SK-N-SH treated with all-trans-retinoic acid at 6 μM for 48 hours (cell line): Measurements from ENCODE around the gene SMARCD1.

Source experiments
- ARNTL ChIP-seq: fragments of 450-650 bp; formaldehyde crosslinking; IDR thresholded peaks from 2 replicates; pipeline ENCODE4 v1.5.0; 2020; ENCODE audit warnings: low read depth, mild to moderate bottlenecking, moderate library complexity, borderline replicate concordance
- CREB5 ChIP-seq: fragments of 250-450 bp; sonication (Bioruptor Pico); IDR thresholded peaks from 2 replicates; pipeline ENCODE4 v1.5.1; 2020; ENCODE audit warnings: low read depth, mild to moderate bottlenecking, moderate library complexity
- CSDC2 ChIP-seq: fragments of 250-450 bp; sonication (Bioruptor Pico); IDR thresholded peaks from 2 replicates; pipeline ENCODE4 v1.5.0; 2020; ENCODE audit warnings: mild to moderate bottlenecking, moderate library complexity
- CSRNP3 ChIP-seq: fragments of 250-450 bp; sonication (Bioruptor Pico); IDR thresholded peaks from 2 replicates; pipeline ENCODE4 v1.5.1; 2021; ENCODE audit warnings: mild to moderate bottlenecking, moderate library complexity
- OSR1 ChIP-seq: fragments of 250-450 bp; sonication (Bioruptor Pico); IDR thresholded peaks from 2 replicates; pipeline ENCODE4 v1.8.0; 2022; ENCODE audit warnings: moderate library complexity, mild to moderate bottlenecking, inconsistent platforms
- PATZ1 ChIP-seq: fragments of 250-450 bp; sonication (Bioruptor Pico); IDR thresholded peaks from 2 replicates; pipeline ENCODE4 v1.8.0; 2020; ENCODE audit warnings: mild to moderate bottlenecking, moderate library complexity, borderline replicate concordance
- PPARA ChIP-seq: fragments of 250-450 bp; sonication (Bioruptor Pico); IDR thresholded peaks from 2 replicates; pipeline ENCODE4 v1.5.0; 2020; ENCODE audit warnings: mild to moderate bottlenecking, borderline replicate concordance
- RARB ChIP-seq: fragments of 250-450 bp; sonication (Bioruptor Pico); IDR thresholded peaks from 2 replicates; pipeline ENCODE4 v1.8.0; 2021; ENCODE audit warnings: mild to moderate bottlenecking, moderate library complexity
- TCF4 ChIP-seq: fragments of 250-450 bp; sonication (Bioruptor Pico); IDR thresholded peaks from 2 replicates; pipeline ENCODE4 v1.8.0; 2021; ENCODE audit warnings: mild to moderate bottlenecking, moderate library complexity, borderline replicate concordance
- TOX ChIP-seq: fragments of 250-450 bp; sonication (Bioruptor Pico); IDR thresholded peaks from 2 replicates; pipeline ENCODE4 v1.8.0; 2021; ENCODE audit warnings: mild to moderate bottlenecking, moderate library complexity, borderline replicate concordance
- TSHZ2 ChIP-seq: fragments of 250-450 bp; sonication (Bioruptor Pico); IDR thresholded peaks from 2 replicates; pipeline ENCODE4 v1.5.0; 2020; ENCODE audit warnings: mild to moderate bottlenecking, moderate library complexity
- ZC3H10 ChIP-seq: fragments of 250-450 bp; sonication (Bioruptor Pico); IDR thresholded peaks from 2 replicates; pipeline ENCODE4 v1.5.1; 2021; ENCODE audit warnings: mild to moderate bottlenecking, moderate library complexity
- ZFP3 ChIP-seq: fragments of 250-450 bp; sonication (Bioruptor Pico); IDR thresholded peaks from 2 replicates; pipeline ENCODE4 v1.5.0; 2020; ENCODE audit warnings: mild to moderate bottlenecking, moderate library complexity
- ZNF70 ChIP-seq: fragments of 450-650 bp; formaldehyde crosslinking; IDR thresholded peaks from 2 replicates; pipeline ENCODE4 v1.5.0; 2020; ENCODE audit warnings: mild to moderate bottlenecking, moderate library complexity

GRCh38 chr12:50061946-50062686, 23.0 kb upstream of the SMARCD1 start:
- TF ChIP-seq CSDC2 (no peak), PATZ1 (no peak), ZNF70 (CRISPR knock-in tag) (no peak), ZFP3 (CRISPR knock-in tag) (no peak), CSRNP3 (CRISPR knock-in tag) (no peak), ZC3H10 (no peak), RARB (CRISPR knock-in tag) (no peak), CREB5 (CRISPR knock-in tag) (no peak), ARNTL (CRISPR knock-in tag) (no peak), PPARA (no peak), TCF4 (CRISPR knock-in tag) (no peak), OSR1 (CRISPR knock-in tag) (no peak), TSHZ2 (CRISPR knock-in tag) (no peak), TOX (no peak)
